Activated CD4-positive, alpha-beta T cell treated with anti-CD3 and anti-CD28 coated beads, Interleukin-2, Interleukin-6, amounts not matched to agents 100 ng/mL and 50 ng/mL, durations not matched to agents 16 hours and 8 hours (primary cell): ENCODE results near the gene ITIH2.
"Not testable (repeated sequence)": the region's sequence is repeated elsewhere in the genome, so short reads cannot be mapped to it uniquely, and the experiment has no call there.

Source experiments
- DNase-seq: peaks from one replicate; pipeline ENCODE4 v3.0.0-alpha.2; 2020

ITIH2 gene, protein sequence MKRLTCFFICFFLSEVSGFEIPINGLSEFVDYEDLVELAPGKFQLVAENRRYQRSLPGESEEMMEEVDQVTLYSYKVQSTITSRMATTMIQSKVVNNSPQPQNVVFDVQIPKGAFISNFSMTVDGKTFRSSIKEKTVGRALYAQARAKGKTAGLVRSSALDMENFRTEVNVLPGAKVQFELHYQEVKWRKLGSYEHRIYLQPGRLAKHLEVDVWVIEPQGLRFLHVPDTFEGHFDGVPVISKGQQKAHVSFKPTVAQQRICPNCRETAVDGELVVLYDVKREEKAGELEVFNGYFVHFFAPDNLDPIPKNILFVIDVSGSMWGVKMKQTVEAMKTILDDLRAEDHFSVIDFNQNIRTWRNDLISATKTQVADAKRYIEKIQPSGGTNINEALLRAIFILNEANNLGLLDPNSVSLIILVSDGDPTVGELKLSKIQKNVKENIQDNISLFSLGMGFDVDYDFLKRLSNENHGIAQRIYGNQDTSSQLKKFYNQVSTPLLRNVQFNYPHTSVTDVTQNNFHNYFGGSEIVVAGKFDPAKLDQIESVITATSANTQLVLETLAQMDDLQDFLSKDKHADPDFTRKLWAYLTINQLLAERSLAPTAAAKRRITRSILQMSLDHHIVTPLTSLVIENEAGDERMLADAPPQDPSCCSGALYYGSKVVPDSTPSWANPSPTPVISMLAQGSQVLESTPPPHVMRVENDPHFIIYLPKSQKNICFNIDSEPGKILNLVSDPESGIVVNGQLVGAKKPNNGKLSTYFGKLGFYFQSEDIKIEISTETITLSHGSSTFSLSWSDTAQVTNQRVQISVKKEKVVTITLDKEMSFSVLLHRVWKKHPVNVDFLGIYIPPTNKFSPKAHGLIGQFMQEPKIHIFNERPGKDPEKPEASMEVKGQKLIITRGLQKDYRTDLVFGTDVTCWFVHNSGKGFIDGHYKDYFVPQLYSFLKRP

DNA sequence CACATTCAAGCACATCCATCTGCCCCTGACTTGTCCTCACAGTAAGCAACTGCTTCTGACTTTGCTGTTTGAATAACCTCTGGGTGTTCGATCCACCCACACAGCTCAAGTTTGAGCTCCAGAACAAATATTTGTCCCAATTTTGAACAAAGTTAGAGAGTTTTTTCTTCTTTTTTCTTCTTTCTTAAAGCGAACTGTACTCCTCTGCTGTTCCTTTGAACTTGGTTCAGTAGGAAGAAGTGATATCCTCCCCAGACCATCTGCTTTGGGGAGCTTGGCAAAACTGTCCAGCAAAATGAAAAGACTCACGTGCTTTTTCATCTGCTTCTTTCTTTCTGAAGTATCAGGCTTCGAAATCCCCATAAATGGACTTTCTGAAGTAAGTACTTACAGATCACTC is at the start of gene ITIH2:
TSS of gene ITIH2 (plus strand) at position 177 of the 400 bp plus-strand sequence. CDS start at position 296, 119 bp downstream.
- DNase-seq = no peak

DNA sequence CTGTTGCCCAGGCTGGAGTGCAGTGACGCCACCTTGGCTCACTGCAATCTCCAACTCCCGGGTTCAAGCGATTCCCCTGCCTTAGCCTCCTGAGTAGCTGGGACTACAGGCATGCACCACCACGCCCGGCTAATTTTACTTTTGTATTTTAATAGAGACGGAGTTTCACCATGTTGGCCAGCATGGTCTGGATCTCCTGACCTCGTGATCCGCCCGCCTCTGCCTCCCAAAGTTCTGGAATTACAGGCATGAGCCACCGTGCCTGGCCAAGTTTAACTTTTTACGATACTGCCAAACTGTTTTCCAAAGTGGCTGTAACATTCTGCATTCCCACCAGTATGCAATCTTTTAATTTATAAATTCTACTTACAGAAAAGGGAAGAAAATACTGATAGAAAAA is 46.0 kb upstream of the ITIH2 start:
- not testable (repeated sequence) for DNase-seq

- DNase-seq = no peak
Observed at GRCh38 chr10:7657552-7657951, 45.6 kb upstream of the ITIH2 start.

GRCh38 chr10:7659560-7659959 is 43.6 kb upstream of the ITIH2 start:
- DNase-seq = no peak

- DNase-seq = no peak
Observed at GRCh38 chr10:7662522-7662921, 40.6 kb upstream of the ITIH2 start.

DNA sequence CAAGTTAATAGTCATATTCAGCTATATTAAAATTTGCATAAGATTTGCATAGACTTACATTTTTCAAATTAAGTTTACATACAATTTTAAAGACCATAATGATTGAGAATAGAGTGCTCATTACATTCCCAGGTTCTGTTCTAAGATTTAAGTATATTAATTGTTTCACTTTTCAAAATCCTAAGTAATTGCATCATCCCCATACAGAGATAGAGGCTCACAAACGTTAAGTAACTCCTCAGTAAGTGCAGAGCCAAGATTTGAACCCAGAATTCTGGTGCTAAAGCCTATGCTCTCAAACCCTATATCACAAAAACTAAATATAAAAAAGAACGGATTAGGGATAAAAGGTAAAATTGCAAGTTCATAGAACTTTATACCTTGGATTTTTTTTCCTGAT is 38.4 kb upstream of the ITIH2 start:
- no peak for DNase-seq

DNA sequence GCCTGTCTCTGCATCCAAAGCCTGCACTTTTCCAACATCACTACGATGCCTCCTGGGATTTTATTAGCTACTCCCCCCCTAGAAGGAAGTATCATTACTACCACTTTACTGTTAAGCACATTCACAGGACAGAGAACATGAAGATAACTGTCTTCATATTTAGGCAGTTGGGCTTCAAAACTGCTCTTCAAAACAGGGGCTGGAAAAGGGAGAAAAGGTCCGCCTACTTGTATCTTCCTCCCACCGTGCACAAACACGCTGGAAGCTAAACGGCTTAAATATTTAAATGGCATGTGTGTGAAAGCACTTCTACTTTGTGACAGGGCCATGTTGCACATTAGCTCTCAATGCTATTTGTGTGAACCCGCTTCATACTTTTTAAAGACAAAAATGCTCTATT is 37.3 kb upstream of the ITIH2 start:
- no peak for DNase-seq

DNA sequence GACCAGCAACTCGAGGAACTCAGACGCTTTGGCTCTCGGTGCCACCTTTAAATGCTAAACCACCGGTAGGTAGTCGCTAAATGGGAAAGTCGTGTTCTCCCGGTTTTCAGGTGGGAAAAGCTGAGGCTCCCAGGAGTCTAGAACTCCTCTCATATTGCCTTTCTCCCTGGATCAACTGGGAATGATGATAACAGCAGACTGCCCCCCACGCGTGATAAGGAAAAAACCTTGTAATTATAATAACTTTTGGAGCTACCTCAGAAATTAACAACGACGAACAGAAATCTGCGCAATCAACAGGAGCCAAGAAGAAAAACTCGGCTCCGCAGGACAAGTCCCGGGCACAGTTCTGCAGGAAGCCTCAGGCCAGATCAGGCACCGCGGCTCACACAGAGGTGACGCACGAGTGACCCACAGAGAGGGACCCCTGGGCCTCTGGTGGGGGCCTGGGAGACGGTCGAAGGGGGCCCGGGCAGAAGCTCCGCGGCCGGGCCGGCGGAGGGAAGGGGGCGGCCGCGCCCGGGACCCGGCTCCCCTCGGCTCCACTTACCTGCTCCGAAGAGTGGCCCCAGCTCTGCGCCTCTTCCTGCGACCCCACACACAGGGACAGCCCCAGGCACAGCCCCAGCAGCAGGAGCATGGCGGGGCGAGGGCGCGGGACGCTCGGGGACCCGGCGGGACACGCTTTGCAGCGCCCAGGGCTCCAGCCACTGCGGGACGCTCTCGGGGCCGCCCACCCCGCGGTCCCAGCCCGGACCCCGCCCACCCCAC is 36.7 kb upstream of the ITIH2 start, which contains the start of gene ITIH5:
TSS of gene ITIH5 (minus strand) at position 714 of the 771 bp plus-strand sequence. CDS start at position 640, 74 bp downstream.
- no peak for DNase-seq

- no peak for DNase-seq
Observed at GRCh38 chr10:7667262-7668141, 35.6 kb upstream of the ITIH2 start.

DNA sequence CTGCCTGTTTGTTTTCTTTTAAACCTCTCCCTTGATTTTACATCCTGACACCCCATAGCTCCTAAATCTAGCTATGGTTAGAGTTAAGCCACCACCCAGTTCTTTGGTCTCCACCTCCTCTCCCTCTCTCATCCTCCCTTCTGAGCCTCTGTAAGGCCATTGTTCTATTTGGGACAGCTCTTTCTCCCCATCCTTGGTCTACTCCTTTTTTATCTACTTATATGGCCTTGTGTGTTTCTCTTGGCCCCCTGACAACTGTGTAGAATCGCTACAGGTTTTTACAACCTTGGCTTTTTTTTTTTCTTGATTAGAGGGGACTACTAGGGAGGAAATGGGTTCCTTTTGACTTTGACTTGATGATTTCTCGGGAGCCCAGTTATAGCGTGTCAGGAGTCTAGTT is 33.0 kb upstream of the ITIH2 start:
- DNase-seq = no peak

GRCh38 chr10:7672341-7673134 is 30.6 kb upstream of the ITIH2 start:
- no peak for DNase-seq

GRCh38 chr10:7679256-7679655 is 23.9 kb upstream of the ITIH2 start:
- DNase-seq = no peak

DNA sequence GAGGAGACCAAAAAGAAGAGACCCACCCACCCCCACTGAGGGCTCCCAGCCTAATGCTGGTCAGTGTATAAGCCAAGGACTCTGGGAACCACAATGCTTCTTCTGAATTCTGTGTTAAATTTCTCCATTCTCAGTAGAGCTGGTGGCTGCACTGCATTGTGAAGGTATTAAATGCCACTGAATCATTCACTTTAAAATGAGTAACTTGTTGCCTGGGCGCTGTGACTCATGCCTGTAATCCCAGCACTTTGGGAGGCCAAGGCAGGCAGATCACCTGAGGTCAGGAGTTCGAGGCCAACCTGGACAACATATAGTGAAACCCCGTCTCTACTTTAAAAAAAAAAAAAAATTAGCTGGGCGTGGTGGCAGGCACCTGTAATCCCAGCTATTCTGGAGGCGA is 23.0 kb upstream of the ITIH2 start:
- DNase-seq = not testable (repeated sequence)

DNA sequence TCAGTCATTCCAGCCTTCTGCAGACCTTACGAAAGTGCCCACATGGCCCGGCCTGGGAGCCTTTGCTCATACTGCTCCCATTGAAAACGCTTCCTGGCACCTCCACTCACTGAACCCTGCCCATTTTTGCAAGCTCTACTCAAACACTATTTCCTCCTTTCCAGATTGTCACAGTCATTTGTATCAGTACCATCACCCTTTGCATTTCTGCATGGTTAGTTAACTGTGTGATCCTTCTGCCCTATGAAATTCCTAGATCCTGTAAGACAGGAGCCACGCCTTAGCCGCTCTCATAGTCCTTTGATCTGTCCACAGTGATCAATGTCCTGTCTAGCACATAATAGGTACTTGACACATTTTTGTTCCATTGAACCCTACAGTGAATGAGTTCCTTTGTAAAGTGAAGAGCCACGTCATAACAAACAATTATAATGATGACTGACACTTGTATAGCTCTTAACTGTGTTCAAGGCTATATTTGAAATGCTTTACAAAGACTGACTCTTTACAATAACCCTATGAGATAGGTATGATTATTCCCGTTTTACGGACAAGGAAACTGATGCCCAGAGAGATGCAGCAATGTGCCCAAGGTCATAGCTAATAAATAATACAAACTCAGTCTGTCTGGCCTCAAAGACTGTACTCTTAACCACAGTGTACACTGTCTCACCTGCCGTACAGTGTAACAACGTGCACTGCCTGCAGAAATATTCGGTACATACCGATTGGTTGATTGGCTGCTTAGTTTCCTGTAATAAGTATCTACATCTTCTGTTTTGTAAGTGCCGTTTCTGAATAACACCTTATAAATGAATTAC is 16.6 kb upstream of the ITIH2 start:
- no peak for DNase-seq

DNA sequence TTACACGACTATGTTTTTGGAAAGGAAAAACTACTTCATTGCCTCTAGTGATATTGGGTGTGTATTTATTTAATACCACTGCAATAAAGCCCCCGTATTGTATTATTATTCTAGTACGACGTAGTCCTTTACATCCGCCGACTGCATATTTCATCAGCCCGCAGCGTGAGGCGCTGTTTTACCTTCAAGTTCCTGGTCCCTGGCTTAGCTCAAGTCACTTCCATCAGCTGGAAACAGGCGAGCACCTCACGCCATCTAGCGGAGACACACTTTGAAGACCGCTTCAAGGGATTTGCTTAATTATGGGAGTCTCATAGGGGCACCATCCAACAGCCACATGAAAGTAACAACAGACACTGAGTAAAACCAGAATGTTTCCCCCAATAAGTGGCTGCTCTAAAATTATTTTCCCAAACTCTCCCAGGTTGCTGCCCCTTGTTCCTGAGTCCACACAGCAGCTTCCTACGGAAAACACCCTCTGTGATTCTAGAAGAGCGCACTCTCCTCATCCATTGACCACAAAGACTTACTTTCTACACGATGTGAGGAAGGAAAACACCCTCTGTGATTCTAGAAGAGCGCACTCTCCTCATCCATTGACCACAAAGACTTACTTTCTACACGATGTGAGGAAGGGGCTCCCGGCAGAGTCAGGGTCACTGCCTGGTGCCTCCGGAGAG is 15.7 kb upstream of the ITIH2 start:
- peak; percentile 87 for DNase-seq

DNA sequence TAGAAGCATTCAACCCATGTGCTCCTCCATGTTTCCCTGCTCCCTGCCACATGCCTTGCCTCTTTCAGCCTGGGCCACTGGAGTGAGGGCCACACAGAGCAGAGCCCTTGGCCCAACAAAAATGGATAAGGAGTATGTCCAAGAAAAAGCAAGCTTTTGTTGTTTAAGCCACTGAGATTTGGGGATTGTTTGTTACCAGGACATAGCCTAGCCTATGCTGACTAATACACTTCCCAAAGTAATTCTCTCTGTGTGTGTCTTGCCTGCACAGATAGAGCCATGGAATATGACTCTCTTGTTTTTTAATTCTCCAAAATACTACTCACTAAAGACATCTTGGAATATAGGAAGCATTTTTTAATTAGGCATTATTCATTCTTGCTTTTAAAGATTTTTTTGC is 13.5 kb upstream of the ITIH2 start:
- no peak for DNase-seq

- DNase-seq = peak; percentile 24
Observed at GRCh38 chr10:7690885-7691597, 12.1 kb upstream of the ITIH2 start.

GRCh38 chr10:7692368-7692767 is 10.7 kb upstream of the ITIH2 start:
- not testable (repeated sequence) for DNase-seq

GRCh38 chr10:7693194-7693593 is 9.9 kb upstream of the ITIH2 start:
- DNase-seq = not testable (repeated sequence)
